ENCODE results near the gene KLF16. TPM values are rescaled to one million over a fixed set of nuclear protein-coding genes. Genes with fewer than 3 reads are reported as not detected.
A peak's percentile ranks its signal among the peaks of the same experiment; 100 is the strongest.

The KLF16 gene
- 5.6 and 8.7 TPM in 2 replicates for total RNA-seq (2014; rRNA removed; shearing (Covaris generic))

- Histone ChIP-seq H3K4me3 (peak within 1 kb of the TSS; percentile 57), H3K9me3 (replicated peaks) (no peaks in the 10 kb centered on the region), H3K27ac (peak within 1 kb of the TSS; percentile 83), H3K36me3 (peaks cover 2% of the 10 kb centered on the region), H3K27me3 (replicated peaks) (no peaks in the 10 kb centered on the region), H3K4me1 (replicated peaks) (peaks cover 19% of the 10 kb centered on the region)
- no peak for DNase-seq (ENCODE audit: low read depth in 1 of 2, low spot score in 2 of 2)
Observed at GRCh38 chr19:1863328-1863637, at the start of gene KLF16. KLF16 (minus strand) TSS chr19:1863579; CDS start chr19:1863497, 82 bp downstream.

- DNase-seq (ENCODE audit: low read depth in 1 of 2, low spot score in 2 of 2), result no peak
- Histone ChIP-seq H3K4me1 (replicated peaks) (no peaks in the 10 kb centered on the region), H3K9me3 (replicated peaks) (no peaks in the 10 kb centered on the region), H3K27ac (no peak overlapping the region), H3K4me3 (no peak overlapping the region), H3K27me3 (replicated peaks) (no peaks in the 10 kb centered on the region), H3K36me3 (peaks cover 39% of the 10 kb centered on the region)
Observed at GRCh38 chr19:1912760-1913505, 49.6 kb upstream of the KLF16 start.

GRCh38 chr19:1911995-1912394 is 48.6 kb upstream of the KLF16 start:
- no peaks in the 10 kb centered on the region for H3K9me3 ChIP-seq (replicated peaks)
- H3K4me1 ChIP-seq (replicated peaks), result no peaks in the 10 kb centered on the region

GRCh38 chr19:1911098-1911497 is 47.7 kb upstream of the KLF16 start:
- no peak for DNase-seq (ENCODE audit: low read depth in 1 of 2, low spot score in 2 of 2)
- no peaks in the 10 kb centered on the region for H3K9me3 ChIP-seq (replicated peaks)
- peaks cover under 1% of the 10 kb centered on the region for H3K4me1 ChIP-seq (replicated peaks)
- H3K27me3 ChIP-seq (replicated peaks), result no peaks in the 10 kb centered on the region
- peaks cover 36% of the 10 kb centered on the region for H3K36me3 ChIP-seq
- no peak overlapping the region for H3K4me3 ChIP-seq
- no peak overlapping the region for H3K27ac ChIP-seq

More at GRCh38 chr19:1911995-1912394, 48.6 kb upstream of the KLF16 start:
- Histone ChIP-seq H3K4me3 (no peak overlapping the region), H3K27me3 (replicated peaks) (no peaks in the 10 kb centered on the region), H3K27ac (no peak overlapping the region), H3K36me3 (peaks cover 35% of the 10 kb centered on the region)
- DNase-seq (ENCODE audit: low read depth in 1 of 2, low spot score in 2 of 2), result no peak

- H3K27me3 ChIP-seq (replicated peaks), result no peaks in the 10 kb centered on the region
- H3K27ac ChIP-seq, result no peak overlapping the region
- no peaks in the 10 kb centered on the region for H3K9me3 ChIP-seq (replicated peaks)
- H3K36me3 ChIP-seq, result peaks cover 44% of the 10 kb centered on the region
- no peak overlapping the region for H3K4me3 ChIP-seq
- H3K4me1 ChIP-seq (replicated peaks), result peaks cover 7% of the 10 kb centered on the region
- no peak for DNase-seq (ENCODE audit: low read depth in 1 of 2, low spot score in 2 of 2)
Observed at GRCh38 chr19:1910177-1910576, 46.8 kb upstream of the KLF16 start.

GRCh38 chr19:1909761-1910080 is 46.3 kb upstream of the KLF16 start:
- Histone ChIP-seq H3K27ac (no peak overlapping the region), H3K9me3 (replicated peaks) (no peaks in the 10 kb centered on the region), H3K4me1 (replicated peaks) (peaks cover 7% of the 10 kb centered on the region), H3K4me3 (no peak overlapping the region), H3K27me3 (replicated peaks) (no peaks in the 10 kb centered on the region), H3K36me3 (peaks cover 44% of the 10 kb centered on the region)
- DNase-seq (ENCODE audit: low read depth in 1 of 2, low spot score in 2 of 2), result no peak

GRCh38 chr19:1908364-1908678 is 44.9 kb upstream of the KLF16 start:
- H3K27me3 ChIP-seq (replicated peaks), result no peaks in the 10 kb centered on the region
- peaks cover 7% of the 10 kb centered on the region for H3K4me1 ChIP-seq (replicated peaks)
- no peaks in the 10 kb centered on the region for H3K9me3 ChIP-seq (replicated peaks)
- no peak overlapping the region for H3K27ac ChIP-seq
- peaks cover 35% of the 10 kb centered on the region for H3K36me3 ChIP-seq
- DNase-seq (ENCODE audit: low read depth in 1 of 2, low spot score in 2 of 2), result no peak
- H3K4me3 ChIP-seq, result no peak overlapping the region

GRCh38 chr19:1907563-1908363 is 44.4 kb upstream of the KLF16 start:
- no peaks in the 10 kb centered on the region for H3K9me3 ChIP-seq (replicated peaks)
- peaks cover 29% of the 10 kb centered on the region for H3K36me3 ChIP-seq
- no peak overlapping the region for H3K4me3 ChIP-seq
- H3K4me1 ChIP-seq (replicated peaks), result peaks cover 7% of the 10 kb centered on the region
- H3K27ac ChIP-seq, result no peak overlapping the region
- H3K27me3 ChIP-seq (replicated peaks), result no peaks in the 10 kb centered on the region
- no peak for DNase-seq (ENCODE audit: low read depth in 1 of 2, low spot score in 2 of 2)

GRCh38 chr19:1906985-1907562 is 43.7 kb upstream of the KLF16 start:
- Histone ChIP-seq H3K4me1 (replicated peaks) (peaks cover 7% of the 10 kb centered on the region), H3K36me3 (peaks cover 22% of the 10 kb centered on the region), H3K9me3 (replicated peaks) (no peaks in the 10 kb centered on the region), H3K4me3 (no peak overlapping the region), H3K27ac (no peak overlapping the region), H3K27me3 (replicated peaks) (no peaks in the 10 kb centered on the region)
- no peak for DNase-seq (ENCODE audit: low read depth in 1 of 2, low spot score in 2 of 2)

GRCh38 chr19:1905863-1906375 is 42.5 kb upstream of the KLF16 start:
- peaks cover 19% of the 10 kb centered on the region for H3K36me3 ChIP-seq
- no peaks in the 10 kb centered on the region for H3K27me3 ChIP-seq (replicated peaks)
- H3K27ac ChIP-seq, result peak overlapping the region; percentile 49
- H3K9me3 ChIP-seq (replicated peaks), result no peaks in the 10 kb centered on the region
- H3K4me1 ChIP-seq (replicated peaks), result peaks cover 7% of the 10 kb centered on the region
- peak overlapping the region; percentile 83 for H3K4me3 ChIP-seq
- no peak for DNase-seq (ENCODE audit: low read depth in 1 of 2, low spot score in 2 of 2)

- no peaks in the 10 kb centered on the region for H3K27me3 ChIP-seq (replicated peaks)
- H3K36me3 ChIP-seq, result peaks cover 19% of the 10 kb centered on the region
- H3K27ac ChIP-seq, result peak within 1 kb of the TSS; percentile 49
- H3K4me1 ChIP-seq (replicated peaks), result peaks cover 7% of the 10 kb centered on the region
- H3K9me3 ChIP-seq (replicated peaks), result no peaks in the 10 kb centered on the region
- peak within 1 kb of the TSS; percentile 83 for H3K4me3 ChIP-seq
- DNase-seq (ENCODE audit: low read depth in 1 of 2, low spot score in 2 of 2), result peak; percentile 96 to 100
Observed at GRCh38 chr19:1905110-1905862, 41.9 kb upstream of the KLF16 start, which contains the start of the genes ADAT3 and SCAMP4. ADAT3 (plus strand) TSS chr19:1905399; CDS start chr19:1912048, 6,649 bp downstream. SCAMP4 (plus strand) TSS chr19:1905399; CDS start chr19:1915020, 9,621 bp downstream.

- Histone ChIP-seq H3K27me3 (replicated peaks) (no peaks in the 10 kb centered on the region), H3K9me3 (replicated peaks) (no peaks in the 10 kb centered on the region), H3K36me3 (peaks cover 19% of the 10 kb centered on the region), H3K4me1 (replicated peaks) (peaks cover 7% of the 10 kb centered on the region), H3K27ac (no peak overlapping the region), H3K4me3 (peak overlapping the region; percentile 83)
- no peak for DNase-seq (ENCODE audit: low read depth in 1 of 2, low spot score in 2 of 2)
Observed at GRCh38 chr19:1904860-1905109, 41.4 kb upstream of the KLF16 start.

- no peaks in the 10 kb centered on the region for H3K27me3 ChIP-seq (replicated peaks)
- no peak for DNase-seq (ENCODE audit: low read depth in 1 of 2, low spot score in 2 of 2)
Observed at GRCh38 chr19:1902923-1903322, 39.5 kb upstream of the KLF16 start.

More at GRCh38 chr19:1902923-1903322, 39.5 kb upstream of the KLF16 start:
- Histone ChIP-seq H3K4me3 (no peak overlapping the region), H3K4me1 (replicated peaks) (peaks cover 7% of the 10 kb centered on the region), H3K36me3 (peaks cover 13% of the 10 kb centered on the region), H3K27ac (no peak overlapping the region), H3K9me3 (replicated peaks) (no peaks in the 10 kb centered on the region)

Data from SJSA1 (cell line).